Measurements from ENCODE around the gene AGMO. TPM values are rescaled to one million over a fixed set of nuclear protein-coding genes. Genes with fewer than 3 reads are reported as not detected.

Gene AGMO
- total and polyA plus RNA-seq, 2 of the 8 experiments (the other 6 are each of a cell fraction or from before 2014, with no cell fraction given) = 0.22 to 0.45 TPM

DNA sequence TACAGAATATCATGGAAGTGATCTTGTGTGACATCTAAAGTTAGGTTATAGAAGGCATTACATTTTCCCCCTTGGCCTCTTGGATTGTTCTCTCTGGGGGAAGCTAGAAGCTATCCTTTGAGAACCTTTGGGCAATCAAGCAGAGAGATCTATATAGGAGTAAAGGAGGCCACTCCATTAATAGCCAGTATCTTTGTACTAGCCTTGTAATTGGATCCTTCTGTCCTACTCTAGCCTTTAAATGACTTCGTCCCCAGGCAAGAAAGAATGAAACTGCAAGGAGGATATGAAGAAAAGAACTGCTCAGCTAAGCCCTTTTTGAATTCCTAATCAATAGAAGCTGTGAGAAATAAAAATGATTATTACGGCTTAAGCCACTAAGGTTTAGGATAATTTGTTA is 230.9 kb downstream of the AGMO start:
- FAIRE-seq (no peak), DNase-seq (ENCODE audit: low read depth in 1 of 2, low spot score in 2 of 2) (no peak)

More for the DNA sequence above, 230.9 kb downstream of the AGMO start:
- Histone ChIP-seq H2BK120ac (replicated peaks; ENCODE audit: low read depth, low read length) (no peak overlapping the region), H3K14ac (ENCODE audit: insufficient read length) (no peak overlapping the region), H3K9ac (replicated peaks in 1 of 4; ENCODE audit: extremely low read depth in 1 of 4, low read depth in 3 of 4, low read length in 3 of 4) (no peak overlapping the region), H3K4me1 (replicated peaks in 1 of 4; ENCODE audit: control insufficient read depth in 3 of 4, insufficient read depth in 4 of 4, low read length in 3 of 4) (peaks cover 0 to 6% (median 2%) of the 10 kb centered on the region in 4 experiments; a peak in 4 of 7 replicates), H4K5ac (ENCODE audit: insufficient read length, low read depth, low read length) (no peak overlapping the region), H3K27ac (ENCODE audit: low read depth, low read length) (no peak overlapping the region), H2BK5ac (ENCODE audit: low read depth, low read length) (no peak overlapping the region), H2AFZ (ENCODE audit: low read length) (no peak overlapping the region), H4K91ac (replicated peaks; ENCODE audit: insufficient read length, low read length) (no peak overlapping the region), H3K23me2 (ENCODE audit: low read depth, low read length) (no peaks in the 10 kb centered on the region; the same call in 1 of the 2 replicates), H3K4me2 (ENCODE audit: insufficient read depth in 1 of 2, low read depth in 2 of 2, low read length in 2 of 2) (no peak overlapping the region), H3K23ac (ENCODE audit: insufficient read length) (no peak overlapping the region), H3K18ac (ENCODE audit: extremely low read depth, low read length) (no peak overlapping the region), H3K4me3 (ENCODE audit: extremely low read depth in 1 of 4, insufficient read depth in 2 of 4, low read depth in 3 of 4, low read length in 4 of 4) (no peak overlapping the region), H3K9me3 (ENCODE audit: insufficient read depth in 2 of 2, low read depth in 1 of 2, low read length in 1 of 2) (no peaks in the 10 kb centered on the region), H2AK5ac (ENCODE audit: low read depth, low read length) (no peak overlapping the region), H2BK12ac (ENCODE audit: low read depth, low read length) (no peak overlapping the region), H2BK20ac (ENCODE audit: low read length) (no peak overlapping the region), H4K20me1 (replicated peaks in 1 of 2; ENCODE audit: control insufficient read depth in 1 of 2, insufficient read depth in 2 of 2, low read length in 2 of 2) (no peaks in the 10 kb centered on the region), H3K36me3 (ENCODE audit: control insufficient read depth in 2 of 4, insufficient read depth in 4 of 4, low read length in 3 of 4) (no peaks in the 10 kb centered on the region), H3K4ac (replicated peaks; ENCODE audit: insufficient read length, low read depth, low read length) (no peak overlapping the region), H3K79me1 (ENCODE audit: low read depth, low read length) (no peaks in the 10 kb centered on the region), H2BK15ac (ENCODE audit: low read length) (no peak overlapping the region), H3K79me2 (ENCODE audit: control insufficient read depth in 1 of 2, insufficient read depth in 2 of 2, low read length in 2 of 2) (no peaks in the 10 kb centered on the region), H3K27me3 (replicated peaks in 1 of 4; ENCODE audit: control insufficient read depth in 3 of 4, extremely low read depth in 1 of 4, insufficient read depth in 3 of 4, low read length in 3 of 4) (no peaks in the 10 kb centered on the region), H4K8ac (ENCODE audit: extremely low read depth, insufficient read depth, low read length) (no peak overlapping the region), H3K56ac (replicated peaks; ENCODE audit: insufficient read length, low read depth, low read length) (no peak overlapping the region)
- no peak for TF ChIP-seq POLR2A (IDR thresholded peaks at IDR 0.05; ENCODE audit: control extremely low read depth in 1 of 2, low read depth in 2 of 2, low read length in 2 of 2)
- no peak for TF ChIP-seq TCF12 (IDR thresholded peaks at IDR 0.05; ENCODE audit: low read depth, low read length)
- TF ChIP-seq TBP (IDR thresholded peaks at IDR 0.05; ENCODE audit: low read depth, low read length) = no peak
- no peak for TF ChIP-seq HDAC6 (IDR thresholded peaks at IDR 0.05; ENCODE audit: low read depth, low read length)
- no peak for TF ChIP-seq YY1 (IDR thresholded peaks at IDR 0.05; ENCODE audit: low read depth, low read length)
- no peak for TF ChIP-seq SIRT6 (IDR thresholded peaks at IDR 0.05; ENCODE audit: low read length)
- TF ChIP-seq SP4 (IDR thresholded peaks at IDR 0.05; ENCODE audit: low read length) = no peak
- no peak for TF ChIP-seq SRF (IDR thresholded peaks at IDR 0.05; ENCODE audit: low read depth, low read length)
- no peak for TF ChIP-seq CBX5 (IDR thresholded peaks at IDR 0.05; ENCODE audit: low read depth, low read length)
- TF ChIP-seq CHD2 (IDR thresholded peaks at IDR 0.05; ENCODE audit: low read length) = no peak
- TF ChIP-seq ZNF274 (IDR thresholded peaks at IDR 0.05; ENCODE audit: borderline replicate concordance, extremely low read depth, low read length) = no peak
- TF ChIP-seq SP2 (IDR thresholded peaks at IDR 0.05; ENCODE audit: low read length) = no peak
- TF ChIP-seq SP1 (IDR thresholded peaks at IDR 0.05; ENCODE audit: low read depth, low read length) = no peak
- ChIA-PET POLR2A (ENCODE audit: partially characterized antibody) (no interaction called here), CTCF (ENCODE audit: partially characterized antibody) (interaction anchor here (0.6 kb wide), 1 partner anchor 545 kb away, joined by 3 read pairs; no protein-coding TSS in a partner anchor)
- WGBS, 2 experiments (ENCODE audit: extremely low coverage in 1 of 2, insufficient coverage in 1 of 2, insufficient read length in 1 of 2, insufficient replicate concordance in 2 of 2, low coverage in 1 of 2, low lambda C conversion rate in 2 of 2, missing lambda C conversion rate in 1 of 2) = 74% methylated on average over 2 of the region's 2 CpGs; no CpG with 5 or more reads in 1 of the 2 experiments
